NCI-H1417 treated with DMSO at 0.1 percent for 48 hours (cell line): ENCODE measurements around the gene CERK.

Experiments
- DNase-seq: peaks from one replicate; lab custom pipeline; 2025; lab: John Stamatoyannopoulos, UW

CERK gene

DNA sequence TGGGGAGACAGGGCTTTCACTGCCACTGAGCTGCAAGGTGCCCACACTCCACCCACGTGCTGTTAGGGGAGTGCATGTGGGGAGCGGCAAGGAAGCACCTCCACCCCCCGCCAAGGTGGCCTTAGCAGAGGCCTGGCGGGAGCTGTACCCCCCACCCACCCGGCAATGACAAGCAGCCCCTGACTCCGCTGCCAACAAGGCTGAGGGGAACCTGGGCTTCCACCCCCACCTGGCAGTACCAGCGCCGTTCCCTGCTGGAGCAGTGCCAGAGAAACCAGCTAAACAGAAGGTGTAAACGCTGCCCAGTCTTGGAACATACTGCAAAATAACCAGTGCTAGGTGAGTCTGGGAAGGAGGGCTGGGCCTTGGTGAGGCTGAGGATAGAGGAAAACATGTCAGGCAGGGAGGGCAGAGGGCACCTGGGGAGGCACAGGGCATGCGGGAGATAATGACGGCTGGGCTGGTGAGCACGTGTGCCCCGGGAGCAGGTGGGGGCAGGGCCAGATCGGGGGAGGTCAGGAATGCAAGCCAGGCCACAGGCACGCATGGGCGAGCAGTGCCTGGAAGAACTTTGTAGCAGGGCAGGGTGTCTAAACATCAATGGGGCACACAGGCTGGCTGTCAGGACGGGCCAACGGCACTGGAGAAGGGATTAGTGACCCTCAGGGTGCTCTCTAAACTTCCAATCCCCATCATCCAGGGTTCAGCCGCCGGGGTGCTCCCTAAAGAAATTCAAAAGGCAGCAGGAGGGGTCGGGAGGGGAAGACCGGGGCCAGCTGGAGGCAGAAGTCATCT is 6.6 kb downstream of the CERK start:
- DNase-seq = no peak

DNA sequence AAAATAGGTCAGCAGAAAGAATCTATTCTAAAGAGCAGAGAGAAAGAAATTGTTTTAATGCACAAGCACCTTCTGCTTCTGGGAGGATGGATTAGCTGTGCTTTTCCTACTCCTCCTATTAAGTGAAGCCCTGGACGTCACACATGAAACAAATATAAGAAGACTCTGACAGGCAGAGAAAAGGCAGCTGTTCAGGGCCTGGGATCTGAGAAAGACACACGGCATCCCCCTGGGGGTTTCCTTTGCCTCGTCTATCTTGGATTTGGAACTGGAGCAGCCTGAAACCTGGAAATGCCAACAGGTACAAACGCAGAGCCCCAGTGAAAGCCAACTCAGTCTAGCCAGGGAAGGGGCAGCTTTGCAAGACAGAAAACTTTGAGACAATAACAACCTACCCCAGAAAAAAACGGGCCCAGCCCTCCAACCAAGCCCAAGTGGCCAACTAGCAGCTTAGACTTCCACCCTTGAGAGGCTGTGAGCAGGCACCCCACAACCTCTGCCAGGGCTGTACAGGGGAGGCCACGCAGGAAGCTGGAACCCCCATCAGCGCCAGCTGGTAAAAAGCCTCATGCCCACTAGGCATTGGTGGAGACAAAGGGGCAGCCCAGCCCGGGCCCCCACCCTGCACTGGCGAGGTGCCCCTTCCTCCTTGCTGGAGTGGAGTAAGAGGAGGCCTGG is 7.3 kb downstream of the CERK start:
- no peak for DNase-seq

DNA sequence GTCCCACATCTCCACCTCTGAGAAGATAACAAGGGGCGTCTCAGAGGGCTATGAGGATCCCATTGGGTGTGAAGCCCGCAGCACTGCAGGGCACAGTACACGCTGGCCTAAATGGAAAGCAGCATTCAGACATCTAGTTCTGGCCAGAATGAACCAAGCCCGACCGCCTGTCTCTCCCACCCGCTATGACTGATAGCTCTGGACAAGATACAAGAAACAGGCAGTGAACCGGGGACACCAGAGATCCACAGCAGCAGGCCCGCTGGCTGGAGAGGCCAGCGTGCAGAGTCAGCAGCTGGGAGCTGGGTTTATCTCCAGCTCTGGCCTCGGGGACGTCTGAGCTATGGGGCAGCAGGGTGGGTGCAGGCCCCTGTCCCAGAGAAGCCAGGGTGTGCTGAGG is 9.6 kb downstream of the CERK start:
- DNase-seq = no peak

DNA sequence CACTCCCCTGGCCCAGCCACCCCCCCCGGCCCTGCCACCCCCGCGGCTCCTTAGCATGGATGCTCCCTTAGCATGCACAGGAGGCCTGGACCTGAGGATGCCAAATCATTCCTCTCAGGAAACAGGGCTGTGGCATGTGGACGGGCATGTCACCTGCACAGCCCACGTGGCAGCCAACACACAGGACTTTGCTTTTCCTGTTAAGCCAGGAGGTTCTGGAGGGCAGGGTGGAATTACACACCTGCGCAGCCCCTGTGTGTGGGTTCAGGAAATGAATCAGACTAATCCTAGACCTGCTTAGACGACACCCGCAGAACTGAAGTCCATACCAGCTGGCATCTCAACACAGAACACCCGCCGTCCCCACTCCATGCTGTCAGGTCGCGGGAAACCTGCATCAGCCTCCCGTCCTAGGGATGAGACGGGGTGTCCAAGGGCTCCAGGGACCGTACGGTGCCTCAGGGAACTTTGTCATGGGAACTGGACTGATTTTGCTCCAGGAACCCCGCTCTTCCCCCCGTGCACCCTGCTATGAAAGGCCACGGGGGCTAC is 10.2 kb downstream of the CERK start:
- no peak for DNase-seq

DNA sequence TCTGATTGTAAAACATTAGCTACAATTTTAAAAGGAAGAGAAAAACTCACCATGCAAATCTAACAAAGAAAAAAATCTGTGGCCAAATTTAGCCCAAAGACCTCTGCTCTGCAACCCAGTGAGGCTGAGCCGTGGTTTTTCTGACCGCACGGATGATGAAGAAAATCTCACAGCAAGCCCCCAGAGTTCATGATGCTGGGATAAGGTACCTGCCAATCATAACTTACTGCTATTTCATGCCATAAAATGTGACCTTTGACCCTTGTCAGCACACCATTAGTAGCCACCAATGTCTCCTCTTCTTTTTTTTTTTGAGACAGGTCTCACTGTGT is 11.1 kb downstream of the CERK start:
- DNase-seq = no peak

DNA sequence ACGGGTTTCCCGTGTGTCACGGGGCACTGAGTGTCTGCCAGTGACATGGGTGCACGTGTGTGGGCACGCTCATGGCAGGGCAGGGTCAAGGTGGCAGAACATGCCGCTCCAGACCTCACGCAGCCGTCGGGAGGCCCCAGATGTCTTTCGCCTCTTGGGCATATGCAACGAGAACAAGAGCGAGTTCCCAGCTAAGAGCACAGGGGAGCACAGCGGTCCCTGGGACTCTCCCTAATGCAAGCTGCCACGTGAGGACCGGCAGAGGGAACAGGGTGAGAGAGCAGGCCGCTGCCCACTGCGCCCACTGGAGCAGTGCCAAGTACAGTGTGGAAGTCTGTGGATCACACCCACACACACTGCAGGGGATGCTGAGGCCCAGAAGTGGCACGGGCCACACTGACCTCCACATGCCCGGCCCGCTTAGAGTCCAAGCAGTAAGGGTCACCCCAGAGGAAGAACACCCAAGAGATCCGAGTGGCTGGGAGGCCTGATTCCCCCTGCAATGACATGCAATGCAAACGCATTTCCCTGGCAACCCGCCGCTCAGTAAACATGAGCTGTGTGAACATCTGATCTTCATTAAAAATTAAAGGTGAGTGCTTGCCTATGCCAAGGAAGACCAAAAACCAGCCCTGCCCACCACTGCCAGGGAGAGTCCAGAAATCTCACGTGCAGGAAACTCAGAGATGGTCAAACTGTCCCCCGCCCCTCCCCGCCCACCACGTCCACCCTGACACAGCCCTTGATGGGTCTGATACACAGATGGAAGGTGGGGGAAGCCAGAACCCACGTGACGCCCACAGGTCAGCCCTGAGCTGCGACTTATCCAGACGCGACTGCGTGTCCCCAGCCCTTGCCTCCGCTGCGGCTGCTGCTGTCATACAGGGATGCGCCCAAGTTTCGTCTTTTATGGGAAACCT is 11.7 kb downstream of the CERK start:
- no peak for DNase-seq

DNA sequence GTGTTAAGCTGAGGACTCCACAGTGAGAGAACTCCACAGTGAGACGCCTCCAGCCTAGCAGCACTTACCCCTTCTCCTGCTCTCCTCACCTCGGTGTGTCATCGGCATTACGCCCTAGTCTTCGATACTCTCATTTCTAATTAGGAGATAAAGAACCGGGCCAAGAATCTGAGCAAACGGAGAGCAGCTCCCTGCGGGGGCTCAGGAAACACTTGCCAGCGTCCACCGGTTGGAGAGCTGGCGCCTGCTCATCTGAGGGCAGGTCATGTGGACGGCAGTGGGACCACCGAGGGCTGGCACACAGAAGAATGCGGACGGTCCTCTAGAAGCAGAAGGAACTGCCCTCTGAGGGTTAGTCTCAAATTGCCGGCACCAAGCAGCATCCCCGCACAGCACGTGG is 13.0 kb downstream of the CERK start:
- no peak for DNase-seq

DNA sequence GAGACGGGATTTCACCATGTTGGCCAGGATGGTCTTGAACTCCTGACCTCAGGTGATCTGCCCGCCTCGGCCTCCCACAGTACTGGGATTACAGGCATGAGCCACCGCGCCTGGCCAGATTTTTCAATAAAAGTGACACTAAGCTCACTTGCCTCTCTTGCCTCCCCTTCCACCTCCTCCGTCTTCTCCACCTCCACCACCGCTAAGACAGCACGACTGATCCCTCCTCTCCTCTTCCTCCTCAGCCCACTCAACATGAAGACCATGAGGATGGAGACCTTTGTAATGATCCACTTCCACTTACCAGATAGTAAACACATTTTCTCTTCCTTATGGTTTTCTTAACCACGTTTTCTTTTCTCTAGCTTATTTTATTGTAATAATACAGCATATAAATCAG is 14.2 kb downstream of the CERK start:
- no peak for DNase-seq

DNA sequence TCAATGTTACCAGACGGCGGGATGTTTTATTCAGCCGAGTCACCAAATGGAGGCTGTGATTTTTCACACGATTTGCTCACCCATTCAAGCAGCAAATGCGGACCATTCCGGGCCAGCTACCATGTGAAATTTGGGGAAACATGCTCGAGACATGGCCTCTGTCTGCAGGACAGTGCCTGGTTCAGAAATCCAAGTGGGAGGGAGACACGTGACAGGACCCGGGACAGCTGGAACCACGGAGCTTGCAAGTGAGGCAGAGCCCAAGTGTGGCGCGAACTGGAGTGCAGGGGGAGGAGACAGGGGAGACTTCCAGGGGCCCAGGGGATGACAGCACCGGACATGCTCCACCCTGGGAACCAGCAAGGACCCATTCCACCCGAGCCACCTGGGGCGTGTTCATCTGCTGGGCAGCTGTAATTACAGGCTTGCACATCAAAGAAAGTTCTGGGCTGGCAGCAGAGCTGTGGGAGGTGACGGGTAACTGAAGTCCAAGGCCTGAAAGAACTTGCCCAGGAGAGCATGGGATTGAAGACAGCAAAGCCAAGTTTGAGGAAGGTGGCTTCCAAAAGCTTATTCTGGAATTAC is 16.5 kb downstream of the CERK start:
- DNase-seq = no peak

DNA sequence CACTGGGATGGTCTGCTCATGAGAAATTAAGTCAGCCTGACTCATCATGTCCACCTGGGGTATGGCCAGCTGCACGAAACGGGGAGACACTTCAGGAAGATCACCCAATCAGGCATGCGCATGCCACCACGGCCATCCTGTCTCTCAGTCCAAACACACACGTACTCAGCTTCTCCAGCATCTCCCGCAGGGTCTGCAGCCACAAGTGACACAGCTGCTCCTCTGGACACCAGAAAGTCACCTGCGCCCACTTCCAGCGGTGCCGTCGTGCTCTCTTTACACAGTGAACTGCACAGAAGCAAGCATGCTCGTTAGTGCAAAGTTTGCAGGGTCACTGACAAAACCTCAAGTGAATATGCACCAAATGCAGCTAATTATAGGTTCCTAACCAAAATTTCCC is 18.1 kb downstream of the CERK start:
- DNase-seq = no peak

DNA sequence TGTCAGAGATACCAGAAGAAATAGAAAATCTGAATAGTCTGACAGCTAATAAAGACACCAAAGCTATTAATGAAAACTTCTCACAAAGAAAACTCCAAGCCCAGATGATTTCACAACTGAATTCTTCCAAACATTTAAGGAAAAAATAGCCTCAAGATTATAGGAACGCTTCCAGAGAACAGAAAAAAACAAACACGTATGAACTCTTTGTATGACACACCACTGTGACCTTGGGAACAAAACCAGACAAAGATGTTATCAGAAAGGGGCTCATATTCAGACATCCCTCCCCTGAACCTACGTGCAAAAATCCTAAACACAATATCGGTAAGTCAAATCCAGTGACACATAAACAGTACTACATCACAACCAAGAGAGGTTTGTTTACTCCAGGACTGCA is 23.5 kb downstream of the CERK start:
- no peak for DNase-seq

DNA sequence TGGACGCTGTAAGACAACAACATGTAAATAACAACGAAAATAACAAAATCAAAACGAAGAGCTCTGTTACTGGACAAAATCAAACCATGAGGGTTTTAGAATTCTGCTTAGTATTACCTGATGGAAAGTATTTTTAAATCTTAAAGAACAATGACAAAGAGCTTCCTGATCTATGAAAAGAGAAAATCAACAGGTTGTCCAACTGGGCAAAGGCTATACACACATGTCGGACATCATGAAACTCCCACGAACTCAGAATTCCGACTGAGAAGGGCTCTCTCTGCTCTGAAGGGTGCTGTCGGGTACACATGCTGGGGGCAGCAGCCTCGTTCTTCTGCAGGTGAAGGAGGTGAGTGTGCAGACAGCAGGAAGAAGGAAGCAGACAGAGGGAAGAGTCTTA is 25.8 kb downstream of the CERK start:
- no peak for DNase-seq

DNA sequence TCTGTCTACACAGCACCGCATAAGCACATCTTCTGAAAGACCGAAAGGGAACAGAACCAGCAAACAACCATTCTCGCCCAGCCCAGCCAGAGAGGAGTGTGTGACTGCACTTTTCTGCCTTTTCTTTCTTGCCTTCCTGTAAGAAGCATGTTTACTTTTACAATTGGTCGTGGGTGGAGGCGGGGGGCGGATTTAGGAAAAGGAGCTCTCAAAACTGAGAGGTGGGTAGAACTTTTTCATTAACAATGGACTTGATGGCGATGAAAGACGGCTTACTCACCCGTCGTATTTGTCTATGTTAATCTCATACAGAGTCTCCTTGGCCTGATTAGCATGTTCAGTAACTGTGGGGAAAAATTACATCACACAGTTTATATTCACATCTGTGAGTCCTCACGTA is 27.2 kb downstream of the CERK start:
- no peak for DNase-seq

DNA sequence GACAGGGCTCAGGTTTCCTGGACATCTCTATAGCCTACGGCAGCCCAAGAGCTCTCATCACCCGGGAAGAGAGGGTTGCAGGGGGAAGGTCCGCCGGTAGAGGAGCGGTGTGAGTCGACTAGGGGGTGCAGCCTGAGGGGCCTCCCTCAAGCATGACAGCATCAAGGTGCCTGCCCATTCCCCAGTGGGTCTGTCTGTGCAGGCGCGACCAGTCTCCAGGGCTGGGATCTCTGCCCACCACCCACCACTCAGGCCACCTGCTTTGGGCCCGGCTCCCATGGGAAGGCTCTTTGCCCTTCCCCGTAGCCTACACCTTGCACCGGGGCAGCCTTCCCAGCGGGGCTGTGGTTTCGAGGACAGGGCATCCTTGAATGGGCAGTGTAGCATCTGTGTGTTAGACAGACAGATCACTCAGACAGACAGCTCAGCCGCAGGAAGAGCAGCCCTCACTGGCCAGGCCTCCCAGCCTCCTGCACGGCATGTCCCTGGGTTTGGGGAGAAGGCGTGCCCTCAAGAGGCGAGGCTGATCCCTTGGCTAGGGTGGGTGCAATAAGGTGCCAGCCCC is 29.2 kb downstream of the CERK start:
- DNase-seq = no peak

DNA sequence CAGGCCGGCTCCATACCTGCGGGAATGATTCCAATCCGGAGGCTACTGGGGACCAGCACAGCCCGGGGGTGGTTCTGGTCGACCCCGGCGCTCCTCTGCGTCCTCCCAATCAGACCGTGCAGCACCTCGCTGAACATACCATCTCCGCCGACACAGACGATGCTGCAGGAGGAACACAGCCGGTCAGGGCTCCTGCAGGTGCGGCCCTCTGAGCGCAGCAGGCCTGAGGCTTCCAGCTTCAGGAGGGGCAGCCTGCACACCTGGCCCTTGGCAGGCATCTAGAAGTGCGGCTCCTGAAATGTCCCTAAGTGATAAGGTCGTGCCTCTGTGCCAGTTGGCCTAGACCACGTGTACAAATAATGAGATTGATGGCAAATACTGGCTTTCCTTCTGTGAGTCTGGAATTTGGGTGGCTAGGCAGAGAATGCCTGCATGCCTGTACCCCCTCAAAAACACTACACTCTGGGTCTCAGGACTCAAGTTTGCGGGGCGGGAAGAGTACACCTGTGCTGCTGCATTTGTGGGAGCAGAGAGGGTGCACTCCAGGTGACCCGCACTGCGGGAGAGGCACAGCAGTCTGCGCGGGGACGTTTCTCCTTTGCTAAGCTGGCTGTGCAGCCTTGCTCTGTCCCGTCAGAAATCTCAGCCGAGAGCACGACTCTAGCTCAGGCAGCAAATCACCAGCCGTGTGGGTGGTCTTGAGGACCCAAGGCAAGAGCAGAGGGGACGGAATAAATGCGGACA is 30.1 kb downstream of the CERK start:
- DNase-seq = no peak

DNA sequence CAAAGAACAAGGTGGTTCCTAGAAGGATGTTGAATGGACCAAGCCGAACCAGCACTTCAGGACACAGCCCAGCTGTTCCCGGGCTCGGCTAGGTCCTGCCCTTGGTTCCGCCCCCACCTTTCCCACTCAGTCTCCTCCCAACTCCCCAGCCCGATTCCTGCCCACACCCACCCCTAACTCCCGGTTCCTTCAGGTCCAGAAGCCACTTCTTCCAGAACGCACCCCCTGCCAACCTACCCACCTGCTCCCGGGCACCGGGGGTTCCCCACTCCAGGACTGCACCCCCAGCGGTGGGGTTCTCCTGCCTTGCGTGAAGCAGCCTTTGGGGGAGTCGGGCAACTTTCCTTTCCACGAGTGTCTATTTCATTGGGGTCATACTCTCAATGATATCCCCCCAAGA is 30.7 kb downstream of the CERK start:
- DNase-seq = no peak

DNA sequence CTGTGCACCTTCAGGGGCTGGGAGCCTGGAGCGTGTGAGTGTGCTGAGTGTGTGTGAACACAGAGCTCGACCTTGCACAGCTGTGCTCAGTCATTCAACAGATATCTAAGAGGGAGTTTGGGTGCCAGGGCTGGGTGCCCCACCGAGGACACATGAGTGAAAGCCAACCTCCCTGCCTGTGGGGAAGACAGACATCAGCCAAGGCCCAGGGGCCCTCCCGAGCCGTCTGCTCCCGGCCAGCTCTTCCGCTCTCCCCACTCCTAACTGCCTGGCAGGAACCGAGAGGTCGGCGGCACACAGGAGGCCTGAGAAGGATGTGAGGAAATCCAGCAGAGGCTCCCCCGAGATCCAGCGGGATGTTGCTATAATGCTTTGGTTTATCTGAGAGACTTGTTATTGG is 32.0 kb downstream of the CERK start:
- no peak for DNase-seq

DNA sequence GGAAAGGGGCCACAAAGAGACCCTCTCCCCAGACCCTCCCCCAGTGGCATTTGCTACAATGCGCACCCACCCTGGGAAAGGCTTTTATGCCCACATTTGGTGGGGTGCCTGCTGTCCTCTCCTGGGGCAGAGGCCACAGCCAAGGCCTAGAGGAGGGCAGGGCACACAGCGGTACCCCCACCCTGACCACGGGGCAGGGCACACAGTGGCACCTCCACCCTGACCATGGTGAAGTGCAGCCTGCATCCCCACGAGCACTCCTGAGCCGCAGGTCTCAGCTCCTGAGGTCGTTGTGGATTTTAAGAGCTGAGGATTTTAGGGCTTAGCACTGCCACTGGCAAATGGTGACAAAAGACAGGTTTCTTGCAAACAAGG is 34.1 kb downstream of the CERK start:
- DNase-seq = no peak

DNA sequence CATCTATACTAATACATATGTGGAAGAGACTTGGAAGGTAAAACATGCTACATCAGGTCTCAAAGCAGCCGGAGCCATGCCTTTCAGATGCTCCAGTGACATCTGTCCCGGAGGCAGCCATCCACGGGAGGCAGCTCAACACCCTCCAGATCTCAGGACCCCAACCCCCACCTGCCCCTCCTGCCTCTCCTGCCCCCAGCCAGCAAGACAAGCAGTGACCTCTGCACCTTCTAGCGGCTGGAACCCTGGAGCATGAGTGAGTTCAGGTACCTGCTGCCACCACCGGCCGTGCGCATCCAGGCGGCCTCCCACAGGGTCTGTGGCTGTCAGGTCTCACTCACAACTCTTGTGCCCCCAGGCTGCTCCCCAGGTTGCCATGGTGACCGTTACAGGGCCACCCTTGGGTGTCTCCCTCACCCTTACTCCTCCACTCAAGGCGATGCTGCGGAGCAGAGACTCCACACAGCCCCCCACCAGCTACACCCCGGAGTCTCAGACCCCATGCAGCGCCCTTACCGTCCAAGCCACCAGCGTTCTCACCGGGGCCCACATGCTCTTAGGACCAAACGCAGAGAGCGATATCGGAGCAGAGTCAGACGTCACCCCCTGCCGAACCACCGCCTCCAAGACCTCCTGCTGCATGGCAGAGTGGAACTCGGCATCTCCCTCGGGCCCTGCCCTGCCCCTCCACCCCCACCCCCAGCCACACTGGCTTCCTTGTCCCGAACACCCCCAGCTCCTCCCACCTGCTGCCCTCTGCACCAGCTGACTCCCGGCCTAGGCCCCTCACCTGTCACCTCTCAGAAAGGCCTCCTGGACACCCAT is 34.7 kb downstream of the CERK start:
- no peak for DNase-seq

DNA sequence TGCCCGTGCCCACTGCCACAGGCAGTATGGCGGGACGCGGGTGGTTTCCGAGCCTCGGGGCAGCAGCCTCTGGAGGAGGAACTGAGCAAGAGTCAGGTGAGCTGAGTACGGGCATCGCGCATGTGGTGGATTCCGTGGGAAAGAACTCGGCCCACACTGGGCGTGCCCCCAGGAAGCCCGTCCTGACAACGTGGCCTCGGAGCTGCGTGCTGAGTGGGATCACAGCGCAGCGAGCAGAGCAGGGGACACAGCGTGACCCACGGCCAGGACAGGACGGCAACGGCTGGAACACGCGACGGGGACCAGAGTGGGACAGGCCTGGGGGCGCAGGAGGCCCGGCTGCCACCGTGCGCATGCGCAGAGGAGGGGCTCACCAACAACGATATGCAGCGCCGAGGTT is 36.8 kb downstream of the CERK start:
- no peak for DNase-seq
